H9 (cell line): Measurements from ENCODE around the gene GALNT9. TPM values are rescaled to one million over a fixed set of nuclear protein-coding genes. Genes with fewer than 3 reads are reported as not detected.

ENCODE experiments used
- DNase-seq: peaks from one replicate; pipeline ENCODE4 v3.0.0-alpha.2; 2017
- H2AFZ ChIP-seq: one replicate; pipeline ENCODE4 v1.6.1; 2013; ENCODE audit warnings: mild to moderate bottlenecking, low read length, control low read depth, moderate library complexity
- H2AK5ac ChIP-seq: 2 replicates; pipeline ENCODE4 v1.6.1; 2013; ENCODE audit warnings: low read length, control low read depth, mixed read lengths; ENCODE audit not compliant: insufficient read length
- H2BK120ac ChIP-seq: one replicate; pipeline ENCODE4 v1.6.1; 2013; ENCODE audit warnings: low read depth, mild to moderate bottlenecking, low read length, control low read depth, inconsistent platforms; ENCODE audit not compliant: poor library complexity, severe bottlenecking
- H2BK12ac ChIP-seq: 2 replicates; pipeline ENCODE4 v1.6.1; 2013; ENCODE audit warnings: low read length, control low read depth, mixed read lengths, low read depth; ENCODE audit not compliant: insufficient read length
- H2BK15ac ChIP-seq: 2 replicates; pipeline ENCODE4 v1.6.1; 2013; ENCODE audit warnings: low read depth, low read length, control low read depth
- H2BK20ac ChIP-seq: one replicate; pipeline ENCODE4 v1.6.1; 2013; ENCODE audit warnings: low read depth, mild to moderate bottlenecking, low read length, control low read depth, inconsistent platforms; ENCODE audit not compliant: poor library complexity, severe bottlenecking
- H2BK5ac ChIP-seq: 2 replicates; pipeline ENCODE4 v1.6.1; 2013; ENCODE audit warnings: low read length, control low read depth, mixed read lengths; ENCODE audit not compliant: insufficient read length
- H3K14ac ChIP-seq: 2 replicates; pipeline ENCODE4 v1.6.1; 2013; ENCODE audit warnings: low read length, control low read depth; ENCODE audit not compliant: insufficient read depth
- H3K18ac ChIP-seq: 2 replicates; pipeline ENCODE4 v1.6.1; 2013; ENCODE audit warnings: low read depth, mild to moderate bottlenecking, mixed read lengths, low read length, control low read depth; ENCODE audit not compliant: insufficient read length
- H3K23ac ChIP-seq: 2 replicates; pipeline ENCODE4 v1.6.1; 2013; ENCODE audit warnings: low read length, control low read depth, mixed read lengths, low read depth; ENCODE audit not compliant: insufficient read length
- H3K23me2 ChIP-seq: 2 replicates; pipeline ENCODE4 v1.6.1; 2013; ENCODE audit warnings: low read depth, mild to moderate bottlenecking, mixed read lengths, low read length, control low read depth; ENCODE audit not compliant: insufficient read length, poor library complexity, severe bottlenecking
- H3K27ac ChIP-seq: 2 replicates; pipeline ENCODE4 v1.5.1; 2013; ENCODE audit warnings: low read length, control low read depth, mixed read lengths, low read depth; ENCODE audit not compliant: insufficient read length
- H3K27me3 ChIP-seq: 2 replicates; pipeline ENCODE4 v1.6.1; 2013; ENCODE audit warnings: low read length, control low read depth, inconsistent platforms; ENCODE audit not compliant: insufficient read depth
- H3K4ac ChIP-seq: 2 replicates; pipeline ENCODE4 v1.6.1; 2013; ENCODE audit warnings: low read depth, mild to moderate bottlenecking, control low read depth, inconsistent platforms, low read length, moderate library complexity
- H3K4me1 ChIP-seq: 2 replicates; pipeline ENCODE4 v1.6.1; 2013; ENCODE audit warnings: low read length, control low read depth, inconsistent platforms; ENCODE audit not compliant: insufficient read depth
- H3K4me2 ChIP-seq: 2 replicates; pipeline ENCODE4 v1.6.1; 2013; ENCODE audit warnings: low read length, control low read depth, mixed read lengths; ENCODE audit not compliant: insufficient read length, insufficient read depth
- H3K56ac ChIP-seq: 2 replicates; pipeline ENCODE4 v1.6.1; 2013; ENCODE audit warnings: low read depth, mild to moderate bottlenecking, mixed read lengths, low read length, control low read depth; ENCODE audit not compliant: insufficient read length
- H3K79me1 ChIP-seq: 2 replicates; pipeline ENCODE4 v1.6.1; 2013; ENCODE audit warnings: low read depth, mild to moderate bottlenecking, moderate library complexity, low read length, control low read depth, inconsistent platforms; ENCODE audit not compliant: insufficient read depth, poor library complexity, severe bottlenecking
- H3K79me2 ChIP-seq: 2 replicates; pipeline ENCODE4 v1.6.1; 2013; ENCODE audit warnings: low read length, control low read depth, inconsistent platforms; ENCODE audit not compliant: insufficient read depth
- H3K9ac ChIP-seq: 2 replicates; pipeline ENCODE4 v1.6.1; 2013; ENCODE audit warnings: low read length, control low read depth, mixed read lengths; ENCODE audit not compliant: insufficient read length; ENCODE audit errors: extremely low read depth
- H3K9me3 ChIP-seq: one replicate; pipeline ENCODE4 v1.6.1; 2013; ENCODE audit warnings: low read depth, low read length, inconsistent platforms; ENCODE audit not compliant: control insufficient read depth
- H3T11ph ChIP-seq: one replicate; pipeline ENCODE4 v1.6.1; 2013; ENCODE audit warnings: mild to moderate bottlenecking, low read length, control low read depth, inconsistent platforms
- H4K20me1 ChIP-seq: one replicate; pipeline ENCODE4 v1.6.1; 2013; ENCODE audit not compliant: control insufficient read depth, insufficient read length, insufficient read depth
- H4K5ac ChIP-seq: 2 replicates; pipeline ENCODE4 v1.6.1; 2013; ENCODE audit warnings: low read depth, mild to moderate bottlenecking, mixed read lengths, low read length, control low read depth; ENCODE audit not compliant: insufficient read length
- H4K8ac ChIP-seq: replicated peaks from 2 replicates; pipeline ENCODE4 v1.6.1; 2013; ENCODE audit warnings: low read length, control low read depth, mixed read lengths, low read depth; ENCODE audit not compliant: insufficient read length
- H4K91ac ChIP-seq: 2 replicates; pipeline ENCODE4 v1.6.1; 2013; ENCODE audit warnings: low read depth, mild to moderate bottlenecking, moderate library complexity, mixed read lengths, low read length, control low read depth; ENCODE audit not compliant: insufficient read length
- H3K27ac Mint-ChIP-seq, 3 experiments: 2 replicates in 2 of 3; 3 replicates in 1 of 3; pipeline ENCODE4 v1.8.0; 2020 to 2021; ENCODE audit warnings: mixed read lengths in 3 of 3, mild to moderate bottlenecking in 1 of 3, moderate library complexity in 1 of 3
- H3K27me3 Mint-ChIP-seq: 2 replicates; pipeline ENCODE4 v1.8.0; 2021; ENCODE audit warnings: low read depth, mild to moderate bottlenecking, moderate library complexity, mixed read lengths
- H3K36me3 Mint-ChIP-seq, 3 experiments: 2 replicates in 2 of 3; 3 replicates in 1 of 3; pipeline ENCODE4 v1.8.0; 2020 to 2021; ENCODE audit warnings: low read depth in 3 of 3, mixed read lengths in 3 of 3; ENCODE audit not compliant: insufficient read depth in 1 of 3
- H3K4me1 Mint-ChIP-seq, 2 experiments: 2 replicates each; pipeline ENCODE4 v1.8.0; 2020; ENCODE audit warnings: mixed read lengths in 2 of 2
- H3K4me3 Mint-ChIP-seq, 2 experiments: 2 replicates in 1 of 2; 3 replicates in 1 of 2; pipeline ENCODE4 v1.8.0; 2020 to 2021; ENCODE audit warnings: mild to moderate bottlenecking in 2 of 2, mixed read lengths in 2 of 2, moderate library complexity in 1 of 2
- H3K9me3 Mint-ChIP-seq, 2 experiments: 2 replicates in 1 of 2; 3 replicates in 1 of 2; pipeline ENCODE4 v1.8.0; 2020; ENCODE audit warnings: mild to moderate bottlenecking in 2 of 2, mixed read lengths in 2 of 2, moderate library complexity in 1 of 2
- CTCF ChIP-seq: fragments of 200-600 bp; sonication (generic); conservative IDR thresholded peaks from 3 replicates; pipeline ENCODE4 v1.8.0; 2021; ENCODE audit warnings: antibody characterized with exemption, mild to moderate bottlenecking
- WGBS: extraction: QIAGEN DNeasy Blood & Tissue Kit; methylation state at CpG from one replicate; pipeline ENCODE4 v1.1.7; 2013; ENCODE audit warnings: missing lambda C conversion rate, low lambda C conversion rate, mixed read lengths; ENCODE audit not compliant: insufficient read length; ENCODE audit errors: extremely low coverage; 5-methylcytosine and 5-hydroxymethylcytosine counted together
- total RNA-seq: library from RNA; stranded (reverse); gene quantifications from 2 replicates; pipeline ENCODE4 v1.2.1, GENCODE V29; 2021

GALNT9 gene
- total RNA-seq, 1 experiment from 2014 or later, result 0.35 TPM

GRCh38 chr12:132189378-132190011 lies 139.9 kb downstream of the GALNT9 start:
- Mint-ChIP-seq H3K27ac (no peak overlapping the region), H3K27me3 (peaks cover 96% of the 10 kb centered on the region), H3K9me3 (peaks cover 14 to 23% of the 10 kb centered on the region in 2 experiments), H3K36me3 (peaks cover 4 to 12% (median 9%) of the 10 kb centered on the region in 3 experiments; a peak in 5 of 7 replicates), H3K4me3 (peak overlapping the region; percentile 68 to 79), H3K4me1 (peaks cover 9 to 11% of the 10 kb centered on the region in 2 experiments)
- H2BK5ac ChIP-seq, result no peak overlapping the region
- H3K23me2 ChIP-seq, result peaks cover 11% of the 10 kb centered on the region
- peak; percentile 83 for DNase-seq
- no peak overlapping the region for H3K23ac ChIP-seq
- TF ChIP-seq CTCF, result no peak
- no peak overlapping the region for H2BK15ac ChIP-seq
- H2BK12ac ChIP-seq, result no peak overlapping the region
- H4K5ac ChIP-seq, result no peak overlapping the region
- no peak overlapping the region for H4K91ac ChIP-seq
- H2BK20ac ChIP-seq, result no peak overlapping the region
- peaks cover 8% of the 10 kb centered on the region; the same call in 1 of the 2 replicates for H3K27me3 ChIP-seq
- H3K27ac ChIP-seq, result no peak overlapping the region
- no peak overlapping the region for H3K9ac ChIP-seq
- H3K9me3 ChIP-seq, result peaks cover 8% of the 10 kb centered on the region
- WGBS, result no CpG with 5 or more reads among the region's 69 CpGs
- no peaks in the 10 kb centered on the region for H3K79me1 ChIP-seq
- H2AFZ ChIP-seq, result no peak overlapping the region
- H4K8ac ChIP-seq, result no peak overlapping the region
- H3K4me1 ChIP-seq, result no peaks in the 10 kb centered on the region
- H2AK5ac ChIP-seq, result no peak overlapping the region
- no peaks in the 10 kb centered on the region for H3K79me2 ChIP-seq
- H3K4ac ChIP-seq, result no peak overlapping the region
- no peak overlapping the region for H3K18ac ChIP-seq
- H3T11ph ChIP-seq, result no peak overlapping the region
- H3K14ac ChIP-seq, result peak overlapping the region; percentile 9
- H4K20me1 ChIP-seq, result no peaks in the 10 kb centered on the region
- peak overlapping the region; percentile 84 for H3K4me2 ChIP-seq
- no peak overlapping the region for H3K56ac ChIP-seq
- no peak overlapping the region for H2BK120ac ChIP-seq
